Gastroesophageal sphincter (tissue), 3 donors: ENCODE measurements around the gene ZNF764.

ENCODE experiments used
- EP300 ChIP-seq: sonication (generic); formaldehyde crosslinking; IDR thresholded peaks from one replicate; pipeline ENCODE4 v1.6.1; 2017; ENCODE audit warnings: antibody characterized with exemption, mild to moderate bottlenecking
- POLR2A ChIP-seq, 2 donors: fragments of 450-650 bp; IDR thresholded peaks; one replicate each; pipeline ENCODE4 v1.6.1; 2017; ENCODE audit warnings: antibody characterized with exemption in 2 of 2, mild to moderate bottlenecking in 2 of 2, moderate library complexity in 1 of 2
- POLR2AphosphoS5 ChIP-seq: sonication (generic); formaldehyde crosslinking; IDR thresholded peaks from one replicate; pipeline ENCODE4 v1.6.1; 2017; ENCODE audit warnings: antibody characterized with exemption
- TF ChIP-seq, protein P1 (sequence below), 4 experiments: fragments of 200-600 bp in 2 of 4; fragments of 450-650 bp in 2 of 4; sonication (generic) in 1 of 4; IDR thresholded peaks; one replicate each; pipeline ENCODE4 v1.5.1; 2017 to 2019; ENCODE audit warnings: antibody characterized with exemption in 4 of 4, mild to moderate bottlenecking in 2 of 4, moderate library complexity in 2 of 4

DNA sequence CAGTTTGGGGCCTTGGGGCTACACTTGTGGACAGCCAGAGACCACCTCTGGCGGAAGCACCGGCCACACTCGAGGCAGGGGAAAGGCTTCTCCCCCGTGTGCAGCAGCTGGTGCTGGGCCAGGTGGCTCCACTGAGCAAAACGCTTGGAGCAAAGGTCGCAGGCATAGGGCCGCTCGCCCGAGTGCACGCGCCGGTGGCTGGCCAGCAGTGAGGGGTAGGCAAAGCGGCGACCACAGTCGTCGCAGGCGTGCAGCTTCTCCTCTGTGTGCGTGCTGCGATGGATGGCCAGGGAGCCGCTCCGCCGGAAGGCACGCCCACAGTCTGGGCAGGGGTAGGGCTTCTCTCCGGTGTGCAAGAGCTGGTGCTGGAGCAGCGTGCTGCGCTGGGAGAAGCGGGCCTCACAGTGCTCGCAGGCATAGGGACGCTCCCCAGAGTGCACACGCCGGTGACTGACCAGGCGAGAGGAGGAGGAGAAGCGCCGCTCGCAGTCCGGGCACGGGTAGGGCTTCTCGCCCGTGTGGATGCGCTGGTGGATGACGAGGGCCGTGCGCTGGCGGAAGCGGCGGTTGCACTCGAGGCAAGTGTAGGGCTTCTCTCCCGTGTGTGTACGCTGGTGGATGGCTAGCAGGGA lies 46.3 kb upstream of the ZNF764 start:
- TF ChIP-seq, protein P1, sequence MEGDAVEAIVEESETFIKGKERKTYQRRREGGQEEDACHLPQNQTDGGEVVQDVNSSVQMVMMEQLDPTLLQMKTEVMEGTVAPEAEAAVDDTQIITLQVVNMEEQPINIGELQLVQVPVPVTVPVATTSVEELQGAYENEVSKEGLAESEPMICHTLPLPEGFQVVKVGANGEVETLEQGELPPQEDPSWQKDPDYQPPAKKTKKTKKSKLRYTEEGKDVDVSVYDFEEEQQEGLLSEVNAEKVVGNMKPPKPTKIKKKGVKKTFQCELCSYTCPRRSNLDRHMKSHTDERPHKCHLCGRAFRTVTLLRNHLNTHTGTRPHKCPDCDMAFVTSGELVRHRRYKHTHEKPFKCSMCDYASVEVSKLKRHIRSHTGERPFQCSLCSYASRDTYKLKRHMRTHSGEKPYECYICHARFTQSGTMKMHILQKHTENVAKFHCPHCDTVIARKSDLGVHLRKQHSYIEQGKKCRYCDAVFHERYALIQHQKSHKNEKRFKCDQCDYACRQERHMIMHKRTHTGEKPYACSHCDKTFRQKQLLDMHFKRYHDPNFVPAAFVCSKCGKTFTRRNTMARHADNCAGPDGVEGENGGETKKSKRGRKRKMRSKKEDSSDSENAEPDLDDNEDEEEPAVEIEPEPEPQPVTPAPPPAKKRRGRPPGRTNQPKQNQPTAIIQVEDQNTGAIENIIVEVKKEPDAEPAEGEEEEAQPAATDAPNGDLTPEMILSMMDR (IDR thresholded peaks at IDR 0.05): no peak
- TF ChIP-seq POLR2AphosphoS5 (no peak), POLR2A (IDR thresholded peaks at IDR 0.05) (no peak), EP300 (no peak)
